Stimulated activated CD8-positive, alpha-beta memory T cell treated with anti-CD3 and anti-CD28 coated beads, Interleukin-7, amount 100 ng/mL, for 1 hour (primary cell): ENCODE data around the gene RAB35.

Source experiments
- DNase-seq, 2 donors: peaks; one replicate each; pipeline ENCODE4 v3.0.0-alpha.2; 2020; ENCODE audit warnings: low read depth in 2 of 2

The RAB35 gene

GRCh38 chr12:120086801-120087621, 29.5 kb downstream of the RAB35 start:
- peak; percentile 98 to 99 for DNase-seq

DNA sequence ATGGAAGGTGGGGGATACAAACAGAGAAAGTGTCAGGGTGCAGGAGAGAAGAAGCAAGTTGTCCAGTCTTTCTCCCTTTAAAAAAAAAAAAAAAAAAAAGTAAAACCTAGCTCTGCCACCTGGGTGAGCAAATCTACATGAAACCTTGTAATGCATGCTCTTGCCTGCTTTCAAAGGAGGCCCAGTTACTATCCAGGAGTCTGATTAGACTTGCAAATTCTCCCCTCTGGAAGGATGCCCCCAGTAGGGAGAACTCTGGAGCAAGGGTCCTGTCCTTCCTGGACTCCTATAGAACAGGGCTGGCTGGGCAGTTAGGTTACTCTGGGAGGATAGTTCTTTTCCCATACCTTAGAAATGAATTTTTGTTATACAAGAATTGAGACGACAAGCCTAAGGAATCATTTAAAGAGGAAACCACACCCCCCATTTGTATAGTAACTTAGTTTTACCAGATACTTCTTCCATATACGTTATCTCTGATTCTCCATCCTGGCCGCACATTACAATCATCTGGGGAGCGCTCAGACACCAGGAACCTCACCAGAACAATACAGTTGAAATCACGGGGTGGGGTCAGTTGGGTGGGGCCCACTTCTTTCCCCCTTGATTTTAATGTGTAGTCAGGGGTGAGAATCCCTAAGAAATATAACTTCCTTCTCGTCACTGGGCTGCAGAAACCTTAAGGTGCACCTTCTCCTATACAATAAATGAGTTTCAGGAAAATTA, 30.5 kb downstream of the RAB35 start:
- DNase-seq = no peak

GRCh38 chr12:120081641-120082040, 34.9 kb downstream of the RAB35 start:
- no peak for DNase-seq

DNA sequence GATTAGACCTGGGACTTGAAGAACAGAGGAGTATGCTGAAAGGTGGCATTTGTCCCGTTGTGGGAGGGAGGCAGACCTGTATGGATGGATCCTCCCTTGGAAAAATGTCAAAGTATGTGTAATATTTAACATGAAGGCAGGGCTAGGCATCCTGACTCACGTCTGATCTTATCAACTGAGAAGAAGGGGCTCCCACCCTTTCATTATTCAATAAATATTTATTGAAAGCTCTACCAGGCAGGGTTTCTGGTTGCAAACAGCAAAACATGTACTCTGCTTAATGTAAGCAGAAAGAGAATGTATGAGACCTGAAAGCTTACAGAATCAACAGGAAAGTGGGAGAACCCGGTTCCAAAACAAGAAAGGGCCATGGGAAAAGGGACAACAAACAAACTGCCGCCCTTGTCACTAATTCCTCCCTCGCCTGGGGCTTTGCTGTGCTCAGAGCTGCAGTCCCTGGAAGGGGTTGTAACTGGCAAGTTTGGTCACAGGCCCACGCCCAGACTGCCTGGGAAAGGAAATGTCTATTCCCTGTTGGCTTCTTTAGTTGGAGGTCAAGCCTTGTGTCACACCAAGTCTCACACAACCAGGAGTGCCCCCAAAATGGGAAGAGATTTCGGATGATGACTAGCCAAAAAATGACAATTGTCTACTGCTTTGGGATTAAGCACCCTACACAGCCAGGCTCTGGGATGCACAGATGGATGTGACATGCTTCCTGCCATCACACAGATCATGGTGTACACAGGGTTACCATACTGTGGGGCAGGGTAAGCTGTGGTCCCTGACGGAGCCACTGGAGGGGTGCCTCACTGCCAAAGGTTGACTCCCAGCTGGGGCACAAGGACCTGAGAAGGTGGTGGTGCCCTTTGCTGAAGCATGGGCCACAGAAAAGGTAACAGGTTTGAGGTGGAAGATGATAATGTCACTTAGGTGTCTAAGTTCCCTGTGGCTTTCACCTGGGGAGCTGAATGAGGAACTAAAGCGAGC, 36.8 kb downstream of the RAB35 start:
- DNase-seq = no peak

DNA sequence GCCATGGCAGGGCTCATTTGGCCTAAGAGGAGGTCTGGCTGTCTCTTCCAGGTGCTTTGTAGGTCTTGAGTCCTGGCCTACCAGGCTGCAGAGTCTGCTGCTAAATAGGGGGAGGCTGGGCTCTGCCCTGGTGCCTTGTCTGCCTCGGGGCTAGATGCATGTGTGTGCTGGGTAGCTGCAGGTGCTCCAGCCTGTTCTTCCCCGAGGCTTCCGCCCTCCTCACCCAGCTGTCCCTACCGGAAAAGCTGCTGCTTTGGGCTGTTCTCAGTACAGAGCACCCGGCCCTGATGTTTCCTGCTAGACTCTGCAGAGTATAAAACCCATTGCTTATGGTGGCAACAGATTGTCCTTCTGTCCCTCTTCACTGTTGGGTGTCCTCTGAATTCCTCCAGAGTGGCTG, 37.7 kb downstream of the RAB35 start:
- no peak for DNase-seq

GRCh38 chr12:120077260-120077659, 39.3 kb downstream of the RAB35 start:
- DNase-seq = no peak

- DNase-seq = no peak
Observed at GRCh38 chr12:120076651-120077050, 39.9 kb downstream of the RAB35 start.

- DNase-seq = no peak
Observed at GRCh38 chr12:120075034-120075616, 41.4 kb downstream of the RAB35 start.

- no peak for DNase-seq
Observed at GRCh38 chr12:120072472-120073249, 43.9 kb downstream of the RAB35 start.

DNA sequence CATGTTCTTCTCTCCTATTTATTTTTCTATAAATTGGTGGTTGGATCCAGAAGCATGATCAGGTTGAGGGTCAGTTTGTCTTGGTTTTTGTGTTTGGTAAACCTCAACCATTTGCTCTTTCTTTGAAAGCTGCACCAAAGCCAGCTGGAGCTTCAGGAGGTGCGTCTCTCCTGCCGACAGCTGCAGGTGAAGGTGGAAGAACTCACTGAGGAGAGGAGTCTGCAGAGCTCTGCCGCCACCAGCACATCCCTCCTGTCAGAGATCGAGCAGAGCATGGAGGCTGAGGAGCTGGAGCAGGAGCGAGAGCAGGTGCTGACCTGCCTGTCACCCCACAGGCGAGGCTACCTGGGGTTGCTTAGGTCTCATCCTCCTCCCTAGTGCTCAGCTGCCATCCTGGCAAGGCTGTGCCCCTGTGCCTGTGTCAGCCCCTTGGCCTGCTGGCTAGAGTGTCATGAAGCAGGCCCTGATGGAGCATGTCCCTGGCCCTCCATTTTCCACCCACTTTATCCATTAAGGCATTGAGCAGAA, 45.0 kb downstream of the RAB35 start:
- no peak for DNase-seq

DNA sequence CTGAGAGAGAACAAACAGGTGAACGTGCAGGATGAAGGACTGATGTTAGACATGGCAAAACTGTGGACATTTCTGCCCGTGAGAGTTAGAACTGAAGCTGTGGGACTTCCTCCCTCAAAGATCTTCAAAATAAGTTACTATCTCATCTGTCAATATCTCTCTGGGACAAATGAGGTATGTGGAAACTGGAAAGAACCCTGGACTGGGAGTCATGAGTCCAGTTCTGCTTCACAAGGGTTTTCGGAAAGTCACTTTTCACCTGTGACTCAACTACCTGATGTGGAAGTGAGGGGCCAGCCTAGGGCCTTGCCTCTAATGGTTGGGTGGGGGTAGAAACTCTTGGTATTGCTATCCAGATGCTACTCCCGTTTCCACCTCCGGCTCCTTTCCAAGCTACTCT, 47.3 kb downstream of the RAB35 start:
- no peak for DNase-seq

- DNase-seq = no peak
Observed at GRCh38 chr12:120067901-120068300, 48.7 kb downstream of the RAB35 start.

GRCh38 chr12:120067084-120067869, 49.3 kb downstream of the RAB35 start:
- no peak for DNase-seq

GRCh38 chr12:120066341-120066740, 50.2 kb downstream of the RAB35 start:
- no peak for DNase-seq

GRCh38 chr12:120065472-120065871, 51.1 kb downstream of the RAB35 start:
- no peak for DNase-seq

- no peak for DNase-seq
Observed at GRCh38 chr12:120064054-120064940, 52.3 kb downstream of the RAB35 start.

GRCh38 chr12:120062976-120063579, 53.5 kb downstream of the RAB35 start:
- DNase-seq = no peak

DNA sequence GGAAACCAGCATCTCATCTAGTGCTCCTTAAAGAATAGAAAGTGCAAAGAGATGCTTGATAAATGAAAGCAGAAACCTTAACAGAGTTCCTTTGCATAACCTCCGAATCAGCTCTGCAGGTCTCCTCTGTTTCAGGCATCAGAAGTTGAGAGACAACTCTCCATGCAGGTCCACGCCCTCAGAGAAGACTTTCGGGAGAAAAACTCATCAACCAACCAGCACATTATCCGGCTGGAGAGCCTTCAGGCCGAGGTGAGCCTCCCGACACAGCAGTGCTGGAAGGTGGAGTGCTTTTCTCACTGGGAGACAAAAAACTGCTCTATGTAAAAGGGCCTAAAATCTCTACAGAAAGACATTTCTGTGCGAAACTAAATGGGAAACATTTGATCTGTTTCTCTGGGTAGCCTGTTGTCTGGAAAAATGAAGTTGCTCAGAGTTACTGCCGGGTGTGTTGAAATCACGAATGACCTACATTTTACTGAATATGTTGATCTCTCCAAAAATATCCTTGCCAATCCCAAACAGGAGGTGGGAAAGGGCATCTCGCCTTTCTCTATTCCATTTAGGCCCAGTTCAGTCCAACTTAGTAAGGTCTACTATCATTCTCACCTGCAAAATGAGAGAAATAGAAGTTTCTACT, 54.9 kb downstream of the RAB35 start:
- no peak for DNase-seq
